NCI-H2029 (cell line): ENCODE data around the gene CPZ.

Source experiments
- DNase-seq: peaks from one replicate; lab custom pipeline; 2025; lab: John Stamatoyannopoulos, UW

CPZ gene

DNA sequence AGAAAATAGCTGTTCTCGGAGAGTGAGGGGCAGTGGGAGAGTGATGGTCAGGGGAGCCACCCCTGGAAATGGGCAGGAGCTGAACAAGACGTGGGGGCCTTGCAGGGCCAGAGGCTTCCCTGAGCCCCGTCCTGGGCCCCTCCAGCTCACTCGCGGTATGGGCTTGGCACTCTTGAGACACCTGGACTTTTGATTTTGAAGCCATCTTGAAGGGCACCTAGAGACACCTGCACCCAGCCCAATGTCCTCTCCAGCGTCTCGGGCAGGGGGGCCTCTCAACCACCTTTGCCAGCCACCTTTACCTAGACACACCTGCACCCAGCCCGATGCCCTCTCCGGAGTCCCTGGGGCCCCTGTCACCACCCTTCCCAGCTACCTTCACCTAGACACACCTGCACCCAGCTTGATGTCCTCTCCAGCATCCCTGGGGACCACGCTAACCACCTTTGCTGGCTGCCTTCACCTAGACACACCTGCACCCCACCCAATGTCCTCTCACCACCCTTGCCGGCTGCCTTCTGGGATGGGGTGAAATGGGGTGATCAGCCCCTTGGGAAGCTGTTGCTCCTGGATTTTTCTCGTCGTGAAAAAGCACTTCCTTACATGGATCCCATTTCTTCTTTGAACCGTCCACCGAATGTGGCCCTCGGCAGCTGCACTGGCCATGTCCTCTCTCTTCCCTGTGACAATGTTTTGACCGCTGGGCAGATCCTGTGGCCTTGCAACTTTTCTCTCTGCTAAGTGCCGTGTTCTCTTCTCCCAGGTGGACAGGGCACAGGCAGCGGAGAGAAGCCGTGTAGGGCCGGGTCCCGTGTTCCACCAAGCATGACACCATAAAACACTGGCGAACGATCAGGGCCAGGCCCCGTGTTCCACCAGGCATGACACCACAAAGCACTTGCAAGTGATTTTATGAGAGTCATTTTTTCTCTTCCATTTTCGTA lies 47.5 kb downstream of the CPZ start:
- DNase-seq: no peak

DNA sequence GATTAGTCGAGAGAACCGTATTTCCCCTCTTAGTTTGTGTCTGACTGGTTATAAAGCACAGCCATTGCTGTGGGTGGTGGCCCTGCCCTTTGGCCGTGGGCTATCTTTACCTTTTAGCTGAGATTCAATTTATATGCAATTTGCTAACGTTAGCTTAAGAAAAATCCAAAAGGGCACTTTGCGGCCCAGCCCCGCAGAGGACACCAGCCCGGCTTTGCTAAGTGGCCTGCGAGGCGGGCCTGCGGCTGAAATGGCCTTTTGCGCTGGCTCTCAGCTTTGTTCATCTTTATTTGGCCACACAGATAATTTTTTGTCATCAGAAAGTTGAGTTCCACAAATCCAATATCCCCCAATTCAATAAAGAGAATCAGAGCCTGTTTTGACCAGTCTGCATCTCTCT lies 48.3 kb downstream of the CPZ start:
- no peak for DNase-seq

DNA sequence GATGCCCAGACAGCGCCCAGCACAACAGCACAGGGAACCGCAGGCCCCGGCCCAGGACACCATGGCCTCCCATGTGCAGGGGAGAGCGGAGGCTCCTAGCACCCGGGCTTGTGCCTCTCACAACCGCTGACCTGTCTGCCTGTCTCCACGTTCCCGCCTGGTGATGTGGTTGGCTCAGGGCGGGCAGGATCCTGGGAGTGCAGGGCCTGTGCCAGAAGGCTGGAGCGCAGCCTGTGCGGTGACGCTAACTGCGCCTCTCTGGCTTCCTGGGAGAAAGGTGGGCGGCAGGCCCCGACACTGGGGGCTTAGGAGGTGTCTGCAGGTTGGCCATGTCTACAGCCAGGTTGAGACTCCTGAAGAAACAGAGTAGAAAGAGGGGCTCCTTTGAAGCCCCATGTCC lies 48.7 kb downstream of the CPZ start:
- no peak for DNase-seq

DNA sequence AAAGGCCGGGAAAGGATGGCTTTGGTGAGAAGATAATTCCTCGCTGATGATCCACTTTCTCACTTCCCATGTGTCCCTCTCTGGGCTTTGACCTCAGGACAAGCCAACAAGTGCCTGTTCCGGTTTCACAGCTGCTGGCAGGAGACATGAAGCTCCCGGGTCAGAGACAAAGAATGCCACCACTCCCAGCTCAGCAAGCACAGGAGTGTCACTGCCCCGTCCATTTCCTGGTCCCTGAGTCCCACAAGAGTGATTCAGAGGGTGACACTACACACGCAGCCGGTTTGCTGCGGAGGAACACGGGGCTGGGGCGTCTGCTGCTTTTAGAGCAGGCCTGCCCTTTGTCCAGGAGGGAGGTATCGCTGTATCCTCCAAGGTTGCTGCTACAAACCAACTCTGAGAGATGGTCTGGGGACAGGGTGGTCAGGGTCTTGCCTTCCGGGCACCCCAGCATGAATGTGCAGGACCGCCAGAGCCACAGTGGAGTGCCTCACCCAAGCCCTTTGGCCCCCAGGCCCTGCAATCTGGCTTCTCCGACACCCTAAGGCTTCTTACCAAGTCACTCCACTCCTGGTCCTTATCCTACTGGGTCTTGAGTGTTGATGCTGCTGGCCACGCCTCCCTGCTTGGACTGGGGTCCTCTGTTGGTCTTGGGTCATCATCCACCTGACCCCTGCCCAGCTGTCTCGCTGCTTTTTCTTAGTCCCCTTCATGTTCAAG lies 49.5 kb downstream of the CPZ start:
- DNase-seq: no peak

DNA sequence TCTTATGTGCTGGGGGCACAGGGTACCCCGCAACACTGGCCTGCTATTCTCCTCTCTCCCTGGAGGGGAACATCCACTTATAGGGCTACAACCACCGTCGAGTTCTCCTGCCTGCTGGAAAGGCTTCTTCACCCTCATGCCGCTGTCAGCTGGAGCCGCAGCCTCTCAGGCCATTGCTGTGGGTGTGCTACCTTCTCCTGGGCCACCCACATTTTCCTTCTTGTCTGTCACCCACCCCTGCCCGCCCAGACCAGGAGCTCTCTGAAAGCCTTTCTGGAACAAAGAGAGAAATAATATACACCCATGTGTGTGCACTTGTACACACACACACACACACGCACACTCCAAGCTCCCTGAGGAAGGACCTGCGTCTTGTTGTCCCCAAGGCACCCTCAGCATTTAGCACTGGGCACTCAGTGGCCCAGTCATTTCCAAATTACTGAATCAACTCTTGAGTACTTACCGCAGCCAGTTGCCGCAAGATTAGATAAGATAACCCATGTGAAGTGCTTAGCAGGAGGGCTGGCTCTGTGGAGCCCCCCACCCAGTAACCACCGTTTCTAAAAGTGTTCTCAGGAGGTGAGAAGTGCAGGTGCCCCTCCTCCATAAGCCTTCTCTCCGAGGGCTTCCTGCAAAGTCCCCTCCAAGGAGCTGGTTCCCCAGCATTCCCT lies 50.2 kb downstream of the CPZ start:
- no peak for DNase-seq

DNA sequence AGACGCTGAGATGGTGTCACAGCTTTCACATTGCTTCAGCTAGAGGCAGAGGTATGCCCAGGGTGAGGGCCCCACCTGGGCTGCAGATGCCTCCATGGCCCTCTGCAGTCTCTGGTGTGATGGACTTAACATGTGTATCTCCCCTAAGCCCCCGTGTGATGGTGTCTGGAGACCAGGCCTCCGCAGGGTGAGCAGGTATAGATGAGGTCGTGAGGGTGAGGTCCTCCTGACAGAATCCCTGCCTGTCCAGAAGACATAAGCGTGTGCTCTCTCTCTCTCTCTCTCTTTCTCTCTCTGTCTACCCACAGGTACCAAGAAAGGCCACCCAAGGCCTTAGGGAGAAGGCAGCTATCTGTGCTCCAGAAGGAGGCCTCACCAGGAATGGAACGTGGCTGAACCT lies 50.9 kb downstream of the CPZ start:
- no peak for DNase-seq

DNA sequence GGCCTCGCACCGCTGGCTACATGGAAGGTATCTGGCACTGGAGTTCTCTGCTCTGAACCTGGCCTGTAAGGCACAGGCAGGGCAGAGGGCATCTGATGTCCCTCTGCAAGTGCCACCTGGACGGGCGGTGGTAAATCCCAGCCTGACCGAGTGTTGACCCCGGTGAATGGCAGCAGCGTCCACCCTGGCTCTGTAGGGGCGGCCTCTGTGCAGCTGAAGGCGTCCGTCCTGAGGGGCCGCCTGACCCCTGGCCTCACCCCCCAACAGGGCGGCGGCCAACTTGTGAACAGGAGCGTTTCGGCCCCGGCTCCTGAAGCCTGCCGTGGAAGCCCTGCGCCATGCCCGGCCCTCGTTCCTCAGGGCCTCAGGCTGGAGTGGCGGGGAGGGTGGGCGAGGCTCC lies 51.4 kb downstream of the CPZ start:
- no peak for DNase-seq

DNA sequence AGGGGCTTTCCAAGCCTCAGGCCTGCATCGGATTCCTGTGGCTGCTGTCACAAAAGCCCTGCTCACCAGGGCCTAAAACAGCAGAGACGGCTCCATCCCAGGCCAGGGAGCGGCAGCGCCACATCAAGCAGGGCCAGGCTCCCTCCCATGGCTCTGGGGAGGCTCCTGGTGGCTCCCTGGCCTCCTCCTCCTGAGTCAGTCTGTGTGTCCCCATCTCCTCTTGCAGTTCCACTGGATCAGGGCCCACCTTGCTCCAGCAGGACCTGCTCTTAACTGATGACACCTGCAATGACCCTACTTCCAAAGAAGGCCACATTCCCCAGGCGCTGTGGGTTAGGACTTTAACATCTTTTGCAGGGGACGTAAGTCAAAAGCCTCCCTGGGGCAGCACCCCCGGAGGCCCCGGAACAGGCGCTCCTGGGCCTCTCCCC lies 51.9 kb downstream of the CPZ start:
- DNase-seq: no peak

DNA sequence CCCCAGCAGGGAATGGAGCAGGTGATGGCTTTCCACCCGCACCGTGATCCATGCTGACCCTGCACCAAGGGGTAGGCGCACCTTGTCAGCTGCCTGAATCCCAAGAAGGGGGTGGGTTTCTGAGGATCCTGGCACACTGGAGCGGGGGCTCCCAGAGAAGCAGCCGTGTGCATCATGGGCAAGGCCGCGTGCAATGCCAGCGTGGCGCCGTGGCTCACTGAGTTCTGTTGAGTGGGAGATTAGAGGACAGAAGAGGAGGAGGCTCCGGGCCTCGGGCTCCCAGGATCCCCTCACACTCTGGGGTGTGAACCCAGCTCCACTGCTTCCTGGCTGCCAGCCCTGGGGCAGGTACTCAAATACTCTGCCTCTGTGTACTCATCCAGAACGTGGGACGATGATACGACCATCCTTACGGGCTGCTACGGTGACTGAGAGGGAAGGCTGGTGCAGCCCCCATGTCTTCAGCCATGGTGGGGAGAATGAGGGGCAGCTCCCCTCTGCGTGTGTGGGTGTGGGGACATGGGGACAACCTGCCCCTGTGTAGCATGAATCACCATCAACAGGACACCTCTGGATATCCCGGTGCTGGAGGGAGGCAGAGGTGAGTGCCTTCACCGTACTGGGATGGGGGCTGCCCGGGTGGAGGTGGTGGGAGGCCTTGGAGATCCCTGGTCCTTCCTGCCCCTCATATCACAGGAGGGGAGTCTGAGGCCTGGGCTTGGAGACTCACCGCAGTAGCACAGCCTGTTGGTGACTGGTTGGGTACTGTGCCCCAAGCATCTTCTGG lies 52.6 kb downstream of the CPZ start:
- no peak for DNase-seq

DNA sequence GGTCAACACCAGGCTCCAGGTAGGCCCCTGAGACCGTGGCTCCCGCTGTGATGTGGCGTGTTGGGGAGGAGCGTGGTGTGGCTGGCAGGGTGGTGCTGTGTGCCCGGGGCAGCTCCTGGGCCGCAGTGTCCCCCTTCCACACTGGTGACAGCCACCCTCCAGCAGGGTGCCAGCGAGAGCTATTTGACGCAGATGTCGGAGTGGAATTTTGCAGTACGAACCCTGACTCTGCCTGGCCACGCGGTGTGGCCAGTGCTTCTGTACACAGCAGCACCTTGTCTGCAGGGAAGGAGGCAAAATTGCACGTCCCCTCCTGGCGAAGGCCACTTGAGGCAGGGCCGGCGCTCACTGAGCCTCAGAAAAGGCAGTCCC lies 53.2 kb downstream of the CPZ start:
- no peak for DNase-seq

DNA sequence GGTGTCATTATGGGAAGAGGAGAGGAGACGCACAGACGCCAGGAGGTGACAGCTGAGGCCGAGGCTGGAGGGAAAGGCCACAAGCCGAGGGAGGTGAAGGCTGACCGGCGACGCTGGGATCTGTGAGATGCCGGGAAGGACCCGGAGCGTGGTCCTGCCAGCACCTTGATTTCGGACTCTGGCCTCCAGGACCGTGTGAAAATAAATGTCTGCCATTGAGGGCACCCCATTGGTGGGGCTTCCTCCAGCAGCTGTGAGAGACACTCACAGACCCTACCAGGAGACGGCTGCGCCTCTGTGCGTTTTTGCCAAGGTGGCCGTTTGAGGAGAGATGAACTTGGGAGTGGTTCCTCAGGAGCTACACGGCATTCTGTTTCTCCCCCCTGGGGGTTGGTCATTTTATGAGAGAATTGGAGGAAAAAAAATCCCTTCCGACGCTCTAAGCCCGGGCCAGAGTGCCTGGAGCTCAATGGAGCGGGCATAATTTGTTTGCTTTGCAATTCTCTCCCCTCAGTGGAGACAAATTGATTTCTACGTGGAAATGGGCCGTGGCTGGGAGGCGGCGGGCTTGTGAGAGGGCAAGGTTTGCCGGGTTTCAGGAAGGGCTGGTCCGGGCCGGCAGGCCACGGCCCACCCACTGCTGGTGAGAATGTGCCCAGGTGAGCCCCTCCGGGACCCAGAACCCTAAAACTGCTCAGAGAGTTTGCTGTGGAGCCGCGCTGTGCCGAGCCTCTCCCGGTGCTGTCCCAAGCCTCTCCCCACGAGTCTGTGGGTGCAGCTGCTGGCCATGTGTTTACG lies 53.9 kb downstream of the CPZ start:
- DNase-seq: no peak

DNA sequence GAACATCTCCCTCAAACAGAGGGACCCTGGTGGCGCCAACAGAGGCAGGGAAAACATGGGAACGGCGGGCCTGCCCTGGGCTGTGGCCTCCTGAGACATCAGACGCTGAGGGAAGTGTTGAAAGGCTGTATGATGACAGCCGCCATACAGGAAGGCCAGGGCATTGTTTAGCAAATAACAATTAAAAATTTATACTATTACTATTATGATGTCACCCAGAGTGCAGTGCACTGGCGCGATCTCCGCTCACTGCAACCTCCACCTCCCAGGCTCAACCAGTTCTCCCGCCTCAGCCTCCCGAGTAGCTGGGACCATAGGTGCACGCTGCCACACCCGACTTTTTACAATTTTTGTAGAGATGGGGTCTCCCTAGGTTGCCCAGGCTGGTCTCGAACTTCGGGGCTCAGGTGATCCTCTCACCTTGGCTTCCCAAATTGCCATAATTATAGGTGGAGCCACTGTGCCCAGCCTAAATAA lies 54.6 kb downstream of the CPZ start:
- no peak for DNase-seq

DNA sequence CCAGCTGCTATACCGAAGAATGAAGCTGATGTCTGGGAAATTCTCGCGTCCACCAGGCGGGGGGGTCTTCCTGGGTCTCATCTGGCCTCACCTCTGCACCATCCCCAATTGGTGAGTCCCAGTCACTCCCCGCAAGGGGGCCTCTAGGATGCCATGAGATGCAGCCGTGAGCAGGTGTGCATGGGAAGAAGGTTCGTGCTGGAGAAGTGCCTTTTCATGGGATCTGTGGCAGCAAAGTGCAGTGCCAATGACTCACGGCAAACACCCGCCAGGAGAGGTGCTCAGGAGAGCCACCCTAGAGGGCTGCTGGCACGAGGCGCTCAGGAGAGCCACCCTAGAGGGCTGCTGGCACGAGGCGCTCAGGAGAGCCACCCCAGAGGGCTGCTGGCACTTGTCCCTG lies 55.1 kb downstream of the CPZ start:
- peak; percentile 9 for DNase-seq

DNA sequence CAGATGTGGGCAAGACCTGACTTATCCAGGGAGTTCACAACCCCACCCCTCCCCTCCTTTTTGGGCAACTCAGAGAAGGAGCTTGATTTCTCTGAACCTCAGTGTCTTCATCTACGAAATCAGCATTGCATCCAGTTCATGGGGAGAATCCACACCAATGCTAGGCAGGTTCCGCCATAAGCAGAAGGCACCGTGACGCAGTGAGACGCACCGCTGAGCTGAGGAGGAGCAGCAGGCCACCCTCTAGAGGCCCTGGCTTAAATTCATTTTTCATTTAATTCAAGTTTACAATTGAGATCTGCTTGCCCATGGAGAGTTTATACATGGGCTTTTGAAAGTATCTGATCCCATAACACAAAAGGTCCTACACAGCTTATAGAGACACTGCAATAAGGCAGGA lies 55.7 kb downstream of the CPZ start:
- no peak for DNase-seq

DNA sequence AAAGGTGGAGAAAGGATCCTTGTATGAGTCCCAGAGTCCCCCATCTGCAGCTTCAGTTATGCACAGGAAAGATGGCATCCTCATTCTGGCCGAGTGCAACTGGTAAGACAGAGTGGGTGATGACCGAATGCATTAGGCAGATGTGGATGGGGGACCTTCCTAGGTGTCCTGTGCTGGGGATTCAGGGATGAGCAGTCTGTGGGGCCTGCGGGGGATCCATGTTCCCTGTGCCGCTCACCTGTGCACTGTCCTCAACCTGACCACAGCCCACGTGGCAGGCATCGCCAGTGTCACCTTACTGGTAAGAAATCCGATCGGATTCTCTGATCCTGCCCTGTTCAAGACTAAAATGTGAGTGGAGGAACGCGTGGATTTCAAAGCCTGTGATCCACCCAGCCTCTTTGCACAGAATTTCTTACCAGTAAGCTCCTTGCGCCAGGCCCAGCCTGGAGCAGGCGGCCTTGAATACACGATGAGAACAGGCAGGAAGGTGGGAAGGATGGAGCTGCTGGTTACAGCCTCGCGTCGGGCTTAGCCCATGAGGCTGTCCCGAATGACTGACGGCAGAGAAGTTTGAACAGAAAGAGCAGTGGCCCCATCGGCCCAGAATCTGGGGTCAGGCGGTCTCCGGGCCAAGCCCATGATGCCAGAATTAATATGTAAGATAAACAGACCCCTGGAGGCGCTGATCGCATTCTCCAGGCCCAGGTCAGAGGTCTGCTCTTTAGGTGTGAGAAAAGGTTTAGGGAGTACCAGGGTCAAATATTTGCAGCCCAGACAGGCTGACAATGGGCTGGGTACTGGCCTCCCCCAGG lies 56.5 kb downstream of the CPZ start:
- DNase-seq: no peak

DNA sequence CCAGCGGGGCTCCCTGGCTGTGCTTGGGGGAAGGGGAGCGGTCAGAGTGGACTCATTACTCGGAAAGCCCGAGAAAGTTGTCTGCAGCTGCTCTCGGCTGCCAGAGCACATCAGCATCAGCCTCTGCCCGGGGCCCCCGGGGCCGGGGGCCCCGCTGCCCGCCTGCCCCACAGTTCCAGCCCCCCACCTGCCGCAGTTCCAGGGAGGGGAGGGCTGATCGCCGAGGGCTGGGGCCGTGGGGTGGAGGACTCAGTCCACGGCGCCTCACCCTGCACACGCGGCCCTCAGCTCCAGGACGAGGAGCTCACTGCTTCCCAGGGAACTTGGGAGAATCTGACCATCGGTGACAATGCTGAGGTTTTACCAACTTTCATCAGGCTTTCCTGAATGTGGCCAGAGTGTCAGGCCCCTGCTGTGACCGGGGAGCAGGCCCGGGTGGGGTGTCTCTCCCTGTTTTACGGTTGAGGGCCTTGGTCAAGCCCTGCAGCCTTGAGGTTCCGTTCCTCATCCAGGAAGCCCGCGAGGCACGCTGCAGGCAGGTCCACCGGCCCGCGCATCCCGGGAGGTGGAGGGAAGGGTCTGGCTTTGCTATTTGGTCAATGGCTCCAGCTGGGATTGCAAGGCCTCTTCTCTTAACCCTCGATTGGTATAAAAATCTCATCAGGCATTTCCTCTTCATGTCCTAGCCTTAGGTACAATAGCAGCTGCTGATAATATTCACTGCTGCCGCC lies 57.2 kb downstream of the CPZ start:
- no peak for DNase-seq

DNA sequence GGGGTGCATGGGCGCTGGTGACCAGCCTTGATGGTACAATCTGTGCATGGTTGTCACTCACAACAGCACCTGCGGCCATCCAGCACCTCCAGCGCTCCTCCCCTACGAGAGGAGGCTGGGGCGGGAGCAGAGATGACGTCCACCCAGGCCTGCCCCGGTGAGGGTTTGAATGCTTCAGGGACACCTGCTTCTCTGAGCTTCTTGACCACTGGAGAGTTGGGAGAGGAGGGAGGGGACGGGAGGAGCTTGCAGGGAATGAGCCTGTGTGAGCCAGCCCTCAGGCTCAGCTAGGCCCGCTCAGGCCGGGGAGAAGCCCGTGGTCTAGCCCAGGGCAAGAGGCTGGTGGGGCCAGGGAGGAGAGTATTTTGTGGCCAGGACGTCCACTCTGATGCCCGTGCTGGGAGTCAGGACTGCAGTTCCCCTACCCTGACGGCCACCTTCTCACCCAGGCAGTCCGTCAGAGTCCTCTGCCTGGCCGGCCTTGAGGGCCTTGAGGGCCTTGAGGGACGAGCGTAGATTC lies 59.2 kb downstream of the CPZ start:
- DNase-seq: no peak

DNA sequence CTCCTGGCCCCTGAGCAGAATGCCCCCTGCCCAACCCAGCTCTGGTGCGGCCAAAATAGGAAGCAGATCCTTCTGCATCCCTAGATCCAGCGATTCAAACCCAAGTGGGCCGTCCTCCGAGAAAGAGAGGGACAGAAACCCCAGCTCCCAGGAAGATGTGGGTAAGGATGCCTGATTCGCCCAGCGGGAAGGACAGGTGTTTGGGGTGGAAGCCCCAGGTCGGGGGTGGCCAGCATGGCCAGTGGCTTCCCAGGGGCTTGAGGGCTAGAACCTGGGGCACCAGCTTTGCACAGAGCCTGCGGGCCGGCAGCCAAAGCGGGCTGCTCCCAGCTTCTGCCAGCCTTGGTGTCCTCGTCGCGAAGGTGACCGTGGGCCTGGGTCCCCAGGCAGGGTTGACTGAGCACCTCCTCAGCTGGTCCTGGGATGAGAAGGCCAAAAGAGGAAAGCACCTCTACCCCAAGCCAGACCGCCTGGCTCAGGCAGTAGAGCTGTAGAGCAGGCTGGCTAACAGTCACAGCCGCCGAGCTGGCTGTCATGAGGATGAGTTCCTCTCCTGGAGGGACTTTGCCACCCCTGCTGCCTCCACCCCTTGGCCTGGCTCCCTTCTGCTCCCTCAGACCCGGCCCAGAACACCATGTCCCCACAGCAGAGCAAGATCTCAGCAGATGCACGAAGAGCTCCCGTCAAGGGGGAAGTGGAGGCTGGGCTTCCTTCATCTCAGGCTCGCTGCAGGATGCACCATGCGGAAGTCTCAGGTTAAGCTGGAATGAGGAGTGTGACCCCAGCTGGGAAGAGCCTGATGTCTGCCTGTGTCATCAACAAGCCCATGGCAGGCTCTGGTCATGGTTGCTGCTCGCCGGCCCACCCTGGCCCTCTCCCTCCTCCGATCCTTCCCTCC lies 59.9 kb downstream of the CPZ start:
- no peak for DNase-seq
